ENCODE measurements around the gene IL4R.

The IL4R gene

DNA sequence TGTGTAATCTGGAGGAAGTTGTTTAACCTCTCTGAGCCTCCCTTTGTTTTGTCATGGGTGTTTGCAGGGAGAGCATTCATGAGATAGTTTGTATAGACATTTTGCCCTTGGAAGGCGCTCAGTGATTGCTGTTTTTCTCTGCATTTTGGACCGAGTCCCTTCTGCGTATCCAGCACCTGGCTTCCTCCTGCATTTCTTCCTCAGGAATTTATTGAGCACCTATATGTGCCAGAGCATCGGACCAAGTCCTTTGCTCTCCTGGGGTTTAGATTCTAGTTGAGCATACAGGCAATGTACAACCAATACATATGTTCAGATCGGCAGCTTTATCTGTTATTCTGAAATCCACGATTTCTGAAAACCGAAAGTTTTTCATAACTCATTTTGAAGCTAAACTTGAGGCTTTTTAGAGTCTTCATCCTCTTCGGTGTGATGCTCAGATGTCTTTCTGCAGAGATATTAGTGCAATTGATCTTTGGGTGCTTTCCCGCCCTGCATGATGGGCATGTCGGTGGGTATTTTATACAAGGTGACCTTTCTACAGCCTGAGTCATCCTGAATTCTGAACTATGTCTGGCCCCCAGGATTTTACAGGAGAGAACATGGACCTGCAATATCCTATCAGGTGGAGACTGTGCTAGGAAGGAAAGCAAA is 4.1 kb downstream of the IL4R start:
- DNase-seq, result no peak
- Histone ChIP-seq H3K79me2 (ENCODE audit: low read length) (no peaks in the 10 kb centered on the region), H3K9ac (ENCODE audit: low read length) (no peak overlapping the region), H3K36me3 (replicated peaks; ENCODE audit: insufficient read depth, low read length) (no peaks in the 10 kb centered on the region), H3K27ac (ENCODE audit: low read length) (no peak overlapping the region), H3K9me2 (replicated peaks; ENCODE audit: insufficient read depth, low read length) (no peaks in the 10 kb centered on the region), H3K4me3 (ENCODE audit: low read length) (no peak overlapping the region), H3K9me3 (replicated peaks; ENCODE audit: insufficient read depth, low read length) (no peaks in the 10 kb centered on the region), H3K4me1 (ENCODE audit: low read length) (no peaks in the 10 kb centered on the region), H4K20me1 (ENCODE audit: insufficient read depth, low read length) (no peaks in the 10 kb centered on the region), H3K4me2 (ENCODE audit: low read depth, low read length) (no peak overlapping the region), H2AFZ (ENCODE audit: low read length) (no peak overlapping the region), H3K27me3 (replicated peaks; ENCODE audit: insufficient read depth, low read length) (no peaks in the 10 kb centered on the region), H3F3A (ENCODE audit: insufficient read depth, low read length) (no peaks in the 10 kb centered on the region)
- TF ChIP-seq, protein P1, sequence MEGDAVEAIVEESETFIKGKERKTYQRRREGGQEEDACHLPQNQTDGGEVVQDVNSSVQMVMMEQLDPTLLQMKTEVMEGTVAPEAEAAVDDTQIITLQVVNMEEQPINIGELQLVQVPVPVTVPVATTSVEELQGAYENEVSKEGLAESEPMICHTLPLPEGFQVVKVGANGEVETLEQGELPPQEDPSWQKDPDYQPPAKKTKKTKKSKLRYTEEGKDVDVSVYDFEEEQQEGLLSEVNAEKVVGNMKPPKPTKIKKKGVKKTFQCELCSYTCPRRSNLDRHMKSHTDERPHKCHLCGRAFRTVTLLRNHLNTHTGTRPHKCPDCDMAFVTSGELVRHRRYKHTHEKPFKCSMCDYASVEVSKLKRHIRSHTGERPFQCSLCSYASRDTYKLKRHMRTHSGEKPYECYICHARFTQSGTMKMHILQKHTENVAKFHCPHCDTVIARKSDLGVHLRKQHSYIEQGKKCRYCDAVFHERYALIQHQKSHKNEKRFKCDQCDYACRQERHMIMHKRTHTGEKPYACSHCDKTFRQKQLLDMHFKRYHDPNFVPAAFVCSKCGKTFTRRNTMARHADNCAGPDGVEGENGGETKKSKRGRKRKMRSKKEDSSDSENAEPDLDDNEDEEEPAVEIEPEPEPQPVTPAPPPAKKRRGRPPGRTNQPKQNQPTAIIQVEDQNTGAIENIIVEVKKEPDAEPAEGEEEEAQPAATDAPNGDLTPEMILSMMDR (IDR thresholded peaks at IDR 0.05; ENCODE audit: low read length), result no peak

DNA sequence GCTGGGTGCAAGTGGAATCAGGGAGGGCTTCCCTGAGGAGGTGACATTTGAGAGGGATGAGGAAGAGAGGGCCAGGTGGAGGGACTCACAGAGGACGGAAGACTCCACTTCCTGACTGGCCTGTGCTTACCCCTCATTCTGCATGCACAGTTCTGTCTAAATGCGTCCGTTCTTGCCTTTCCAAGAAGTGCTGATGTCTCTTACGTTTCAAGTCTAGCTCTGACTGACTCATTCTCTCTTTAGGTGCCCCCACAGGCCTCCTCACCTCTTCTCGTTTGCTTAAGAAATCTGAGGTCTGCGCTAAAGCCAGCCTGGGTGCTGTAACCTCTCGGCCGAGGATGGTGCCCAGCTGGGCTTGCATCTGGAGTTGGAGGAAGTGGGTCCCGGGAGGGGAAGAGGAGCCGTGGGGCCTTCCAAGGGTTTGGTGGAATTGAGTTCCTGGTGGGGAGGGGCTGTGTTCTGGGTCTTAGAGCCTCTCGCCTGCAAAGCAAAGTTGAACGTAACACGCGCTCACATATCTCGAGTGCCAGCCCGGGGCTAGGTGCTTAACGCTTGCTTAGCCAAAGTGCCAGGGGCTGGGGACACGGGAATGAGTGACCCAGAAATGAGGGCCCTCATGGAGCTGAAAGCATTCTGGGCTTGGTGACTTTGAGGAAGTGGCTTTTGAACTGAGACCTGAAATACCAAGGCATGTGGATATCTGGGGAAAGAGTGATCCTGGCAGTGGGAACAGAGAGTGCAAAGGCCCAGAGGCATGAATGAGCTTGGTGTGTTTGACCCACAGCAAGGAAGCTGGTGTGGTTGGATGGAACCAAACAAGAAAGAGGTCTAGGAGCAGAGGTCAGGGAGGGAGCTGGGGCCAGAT is 4.8 kb downstream of the IL4R start:
- Histone ChIP-seq H3K4me2 (ENCODE audit: low read depth, low read length) (no peak overlapping the region), H4K20me1 (ENCODE audit: insufficient read depth, low read length) (no peaks in the 10 kb centered on the region), H3K9me3 (replicated peaks; ENCODE audit: insufficient read depth, low read length) (no peaks in the 10 kb centered on the region), H3K27me3 (replicated peaks; ENCODE audit: insufficient read depth, low read length) (no peaks in the 10 kb centered on the region), H3K27ac (ENCODE audit: low read length) (no peak overlapping the region), H3K4me3 (ENCODE audit: low read length) (no peak overlapping the region), H2AFZ (ENCODE audit: low read length) (no peak overlapping the region), H3K9me2 (replicated peaks; ENCODE audit: insufficient read depth, low read length) (no peaks in the 10 kb centered on the region), H3K4me1 (ENCODE audit: low read length) (no peaks in the 10 kb centered on the region), H3K36me3 (replicated peaks; ENCODE audit: insufficient read depth, low read length) (no peaks in the 10 kb centered on the region), H3K79me2 (ENCODE audit: low read length) (no peaks in the 10 kb centered on the region), H3K9ac (ENCODE audit: low read length) (no peak overlapping the region), H3F3A (ENCODE audit: insufficient read depth, low read length) (no peaks in the 10 kb centered on the region)
- no peak for DNase-seq
- TF ChIP-seq, protein P1 (IDR thresholded peaks at IDR 0.05; ENCODE audit: low read length), result no peak
- no peak for TF ChIP-seq EZH2phosphoT487 (IDR thresholded peaks at IDR 0.05; ENCODE audit: low read length)
- TF ChIP-seq EZH2 (optimal IDR thresholded peaks at IDR 0.05; ENCODE audit: low read depth, low read length), result no peak

DNA sequence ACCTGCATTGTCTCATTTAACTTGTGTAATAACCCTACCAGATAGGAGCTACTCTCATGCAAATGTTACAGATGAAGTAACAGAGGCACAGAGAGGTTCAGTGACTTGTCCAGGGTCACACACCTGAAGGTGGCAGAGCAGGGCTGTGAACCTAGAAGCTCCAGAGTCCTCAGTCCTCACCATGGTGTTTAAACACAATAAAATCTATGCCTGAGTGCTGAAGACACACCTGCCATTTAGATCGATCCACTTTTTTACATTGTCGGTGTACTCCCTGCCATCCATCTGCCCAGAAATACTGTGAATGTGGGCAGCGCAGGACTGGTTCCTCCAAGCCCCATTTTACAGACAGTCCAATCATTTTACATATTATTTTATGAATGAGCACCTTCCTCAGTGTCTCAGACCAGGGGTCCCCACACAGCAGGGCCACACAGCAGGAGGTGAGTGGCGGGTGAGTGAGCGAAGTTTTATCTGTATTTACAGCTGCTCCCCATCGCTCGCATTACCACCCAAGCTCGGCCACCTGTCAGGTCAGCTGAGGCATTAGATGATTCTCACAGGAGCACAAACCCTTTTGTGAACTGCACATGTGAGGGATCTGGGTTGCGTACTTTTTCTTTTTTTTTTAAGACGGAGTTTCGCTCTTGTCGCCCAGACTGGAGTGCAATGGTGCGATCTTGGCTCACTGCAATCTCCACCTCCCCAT is 5.6 kb downstream of the IL4R start:
- H3K4me3 ChIP-seq (ENCODE audit: low read length), result no peak overlapping the region
- no peak overlapping the region for H2AFZ ChIP-seq (ENCODE audit: low read length)
- no peaks in the 10 kb centered on the region for H3K9me2 ChIP-seq (replicated peaks; ENCODE audit: insufficient read depth, low read length)
- DNase-seq, result no peak
- no peaks in the 10 kb centered on the region for H3F3A ChIP-seq (ENCODE audit: insufficient read depth, low read length)
- H3K27ac ChIP-seq (ENCODE audit: low read length), result no peak overlapping the region
- no peak overlapping the region for H3K4me2 ChIP-seq (ENCODE audit: low read depth, low read length)
- no peaks in the 10 kb centered on the region for H3K36me3 ChIP-seq (replicated peaks; ENCODE audit: insufficient read depth, low read length)
- TF ChIP-seq EZH2 (optimal IDR thresholded peaks at IDR 0.05; ENCODE audit: low read depth, low read length) (no peak), EZH2phosphoT487 (IDR thresholded peaks at IDR 0.05; ENCODE audit: low read length) (no peak)
- TF ChIP-seq, protein P1 (IDR thresholded peaks at IDR 0.05; ENCODE audit: low read length), result no peak
- no peaks in the 10 kb centered on the region for H3K27me3 ChIP-seq (replicated peaks; ENCODE audit: insufficient read depth, low read length)
- H3K79me2 ChIP-seq (ENCODE audit: low read length), result no peaks in the 10 kb centered on the region
- no peak overlapping the region for H3K9ac ChIP-seq (ENCODE audit: low read length)
- no peaks in the 10 kb centered on the region for H4K20me1 ChIP-seq (ENCODE audit: insufficient read depth, low read length)
- H3K9me3 ChIP-seq (replicated peaks; ENCODE audit: insufficient read depth, low read length), result no peaks in the 10 kb centered on the region
- H3K4me1 ChIP-seq (ENCODE audit: low read length), result no peaks in the 10 kb centered on the region
